Upper lobe of left lung (tissue), 4 donors: ENCODE data around the gene UNC45A.

Experiments
- EP300 ChIP-seq, 4 donors: sonication (generic); formaldehyde crosslinking; IDR thresholded peaks; one replicate each; pipeline ENCODE4 v1.5.1; 2017; ENCODE audit warnings: antibody characterized with exemption in 4 of 4, control low read depth in 2 of 4
- POLR2A ChIP-seq, 4 donors: fragments of 450-650 bp; IDR thresholded peaks; one replicate each; pipeline ENCODE4 v1.5.1; 2016 to 2017; ENCODE audit warnings: antibody characterized with exemption in 4 of 4, mild to moderate bottlenecking in 2 of 4
- TF ChIP-seq, protein P1 (sequence below), 6 experiments: fragments of 450-650 bp in 4 of 6; fragments of 200-600 bp in 2 of 6; sonication (generic) in 2 of 6; IDR thresholded peaks; one replicate each; pipeline ENCODE4 v1.5.1; 2016 to 2019; ENCODE audit warnings: antibody characterized with exemption in 6 of 6

DNA sequence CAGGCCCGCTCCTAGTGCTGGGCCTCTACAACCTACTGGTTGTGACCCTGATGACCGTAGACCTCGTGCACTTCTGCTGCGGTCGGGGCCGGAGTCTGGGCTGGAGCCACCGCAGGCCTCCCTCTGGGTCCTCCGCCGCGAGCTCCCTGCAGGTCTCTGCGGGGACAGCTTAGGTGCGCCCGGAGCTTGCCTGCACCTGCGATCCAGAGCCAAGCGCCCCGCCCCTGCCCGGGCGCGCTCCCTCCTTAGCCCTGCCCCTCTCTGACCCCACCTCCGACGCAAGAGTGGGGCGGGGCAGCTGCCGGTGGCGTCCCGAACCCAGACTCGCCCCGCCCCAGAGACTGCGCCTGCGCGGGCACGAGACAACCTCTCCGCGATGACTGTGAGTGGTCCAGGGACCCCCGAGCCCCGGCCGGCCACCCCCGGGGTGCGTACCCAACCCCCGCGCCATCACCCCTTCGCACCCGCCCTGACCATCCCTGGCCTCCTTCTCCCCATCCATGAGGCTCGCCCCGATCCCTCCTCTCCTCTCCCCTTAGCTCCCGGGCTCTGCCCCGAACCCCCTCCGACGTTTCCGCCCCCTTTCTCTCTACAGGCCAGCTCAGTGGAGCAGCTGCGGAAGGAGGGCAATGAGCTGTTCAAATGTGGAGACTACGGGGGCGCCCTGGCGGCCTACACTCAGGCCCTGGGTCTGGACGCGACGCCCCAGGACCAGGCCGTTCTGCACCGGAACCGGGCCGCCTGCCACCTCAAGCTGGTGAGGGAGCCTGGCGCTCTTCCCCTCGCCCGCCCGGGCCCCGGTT lies at the start of gene UNC45A:
- TF ChIP-seq POLR2A (IDR thresholded peaks at IDR 0.05) (peak in 2 of 4 donors; percentile 59 to 79), EP300 (IDR thresholded peaks at IDR 0.05) (no peak)
- TF ChIP-seq, protein P1, sequence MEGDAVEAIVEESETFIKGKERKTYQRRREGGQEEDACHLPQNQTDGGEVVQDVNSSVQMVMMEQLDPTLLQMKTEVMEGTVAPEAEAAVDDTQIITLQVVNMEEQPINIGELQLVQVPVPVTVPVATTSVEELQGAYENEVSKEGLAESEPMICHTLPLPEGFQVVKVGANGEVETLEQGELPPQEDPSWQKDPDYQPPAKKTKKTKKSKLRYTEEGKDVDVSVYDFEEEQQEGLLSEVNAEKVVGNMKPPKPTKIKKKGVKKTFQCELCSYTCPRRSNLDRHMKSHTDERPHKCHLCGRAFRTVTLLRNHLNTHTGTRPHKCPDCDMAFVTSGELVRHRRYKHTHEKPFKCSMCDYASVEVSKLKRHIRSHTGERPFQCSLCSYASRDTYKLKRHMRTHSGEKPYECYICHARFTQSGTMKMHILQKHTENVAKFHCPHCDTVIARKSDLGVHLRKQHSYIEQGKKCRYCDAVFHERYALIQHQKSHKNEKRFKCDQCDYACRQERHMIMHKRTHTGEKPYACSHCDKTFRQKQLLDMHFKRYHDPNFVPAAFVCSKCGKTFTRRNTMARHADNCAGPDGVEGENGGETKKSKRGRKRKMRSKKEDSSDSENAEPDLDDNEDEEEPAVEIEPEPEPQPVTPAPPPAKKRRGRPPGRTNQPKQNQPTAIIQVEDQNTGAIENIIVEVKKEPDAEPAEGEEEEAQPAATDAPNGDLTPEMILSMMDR (IDR thresholded peaks at IDR 0.05), result no peak
